Renal cortical epithelial cell (primary cell): ENCODE measurements around the gene ZNF487. TPM values are rescaled to one million over a fixed set of nuclear protein-coding genes. Genes with fewer than 3 reads are reported as not detected.
A peak's percentile ranks its signal among the peaks of the same experiment; 100 is the strongest.
"Not testable (repeated sequence)": the region's sequence is repeated elsewhere in the genome, so short reads cannot be mapped to it uniquely, and the experiment has no call there.

ENCODE experiments used
- DNase-seq: peaks from one replicate; pipeline ENCODE4 v3.0.0-alpha.2; 2011; ENCODE audit warnings: low read depth
- total RNA-seq: library from RNA; depleted of rRNA; stranded (reverse); fragments of >200 nt; gene quantifications from 2 replicates; pipeline ENCODE4 v1.2.3, GENCODE V29; 2014

The ZNF487 gene
- total RNA-seq, 1 donor from 2014 or later: 8.3 TPM

DNA sequence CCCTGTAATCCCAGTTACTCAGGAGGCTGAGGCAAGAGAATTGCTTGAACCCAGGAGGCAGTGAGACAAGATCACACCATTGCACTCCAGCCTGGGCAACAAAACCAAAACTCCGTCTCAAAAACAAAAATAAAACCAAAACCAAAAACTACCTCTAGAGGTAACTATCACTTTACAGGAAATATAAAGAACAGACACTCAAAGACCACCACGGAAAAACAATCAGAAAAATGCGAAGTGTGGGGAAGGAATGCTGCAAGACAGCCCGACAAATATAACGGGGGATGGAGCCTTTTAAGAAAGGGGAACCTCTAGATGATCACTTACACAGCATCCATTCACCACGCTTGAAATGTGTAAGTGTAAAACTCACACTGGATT, 32.2 kb upstream of the ZNF487 start:
- no peak for DNase-seq

DNA sequence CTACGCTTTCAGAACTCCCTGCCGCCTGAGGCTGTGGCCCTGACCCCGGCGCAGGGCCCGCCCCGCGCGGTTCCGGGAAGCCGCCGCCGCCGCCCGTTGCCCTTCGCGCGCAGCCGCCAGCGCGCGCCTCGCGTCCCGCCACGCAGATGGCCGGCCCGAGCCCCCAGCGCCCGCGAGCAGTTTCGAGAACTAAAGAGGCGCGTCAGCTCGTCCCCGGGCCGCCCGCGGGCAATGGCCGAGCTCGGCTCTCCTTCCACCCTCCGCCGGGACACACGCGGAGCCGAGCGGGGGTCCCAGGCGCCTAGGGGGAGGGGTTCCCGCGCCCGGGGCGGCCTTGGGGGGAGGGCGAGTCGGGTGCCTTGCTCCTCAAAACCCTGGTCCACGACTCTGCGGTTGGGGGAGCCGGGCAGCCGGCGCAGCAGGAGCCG, 29.7 kb upstream of the ZNF487 start:
- no peak for DNase-seq

GRCh38 chr10:43407576-43408330, 29.2 kb upstream of the ZNF487 start:
- DNase-seq: peak; percentile 79

DNA sequence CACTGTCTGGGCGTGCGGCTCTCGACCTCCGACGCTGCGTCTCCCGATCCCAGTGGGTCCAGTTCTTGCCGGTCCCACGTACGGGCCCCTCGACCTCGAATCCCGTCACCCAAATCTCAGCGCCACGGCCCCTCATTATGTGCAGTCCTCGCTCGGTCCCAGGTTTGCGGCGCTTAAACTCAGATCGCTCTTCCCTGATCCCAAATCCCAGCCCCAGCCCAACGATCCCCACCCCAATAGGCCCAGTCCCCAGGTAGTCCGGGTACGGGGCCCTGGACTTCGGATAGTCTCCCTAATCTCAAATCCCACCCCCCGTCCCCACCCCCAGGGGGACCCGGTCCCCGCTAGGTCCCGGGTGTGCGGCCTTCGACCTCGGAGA, 28.6 kb upstream of the ZNF487 start:
- DNase-seq: no peak

- peak; percentile 78 for DNase-seq
These were observed 28.1 kb upstream of the ZNF487 start, which contains the start of gene HNRNPF for GRCh38 chr10:43408710-43409384. Gene HNRNPF (minus strand): TSS chr10:43409186. CDS start chr10:43387884, 21,302 bp downstream.

- DNase-seq: no peak
These were observed 27.4 kb upstream of the ZNF487 start for GRCh38 chr10:43409385-43410109.

DNA sequence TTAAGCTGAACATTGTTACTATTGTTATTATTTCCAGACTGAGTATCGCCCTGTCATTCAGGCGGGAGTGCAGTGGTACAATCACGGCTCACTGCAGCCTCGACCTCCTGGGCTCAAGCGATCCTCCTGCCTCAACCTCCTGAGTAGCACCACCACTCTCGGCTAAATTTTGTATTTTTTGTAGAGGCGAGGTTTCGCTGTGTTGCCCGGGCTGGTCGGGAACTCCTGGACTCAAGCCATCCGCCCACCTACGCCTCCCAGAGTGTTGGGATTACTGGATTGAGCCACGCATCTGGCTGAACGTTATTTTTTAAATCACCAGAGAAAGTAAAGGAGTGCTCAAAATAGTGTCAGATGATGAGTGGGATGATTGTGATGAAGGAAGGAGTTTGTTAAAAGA, 26.6 kb upstream of the ZNF487 start:
- no peak for DNase-seq

- DNase-seq: no peak
These were observed 25.4 kb upstream of the ZNF487 start for GRCh38 chr10:43411536-43411935.

GRCh38 chr10:43415544-43415943, 21.4 kb upstream of the ZNF487 start:
- no peak for DNase-seq

DNA sequence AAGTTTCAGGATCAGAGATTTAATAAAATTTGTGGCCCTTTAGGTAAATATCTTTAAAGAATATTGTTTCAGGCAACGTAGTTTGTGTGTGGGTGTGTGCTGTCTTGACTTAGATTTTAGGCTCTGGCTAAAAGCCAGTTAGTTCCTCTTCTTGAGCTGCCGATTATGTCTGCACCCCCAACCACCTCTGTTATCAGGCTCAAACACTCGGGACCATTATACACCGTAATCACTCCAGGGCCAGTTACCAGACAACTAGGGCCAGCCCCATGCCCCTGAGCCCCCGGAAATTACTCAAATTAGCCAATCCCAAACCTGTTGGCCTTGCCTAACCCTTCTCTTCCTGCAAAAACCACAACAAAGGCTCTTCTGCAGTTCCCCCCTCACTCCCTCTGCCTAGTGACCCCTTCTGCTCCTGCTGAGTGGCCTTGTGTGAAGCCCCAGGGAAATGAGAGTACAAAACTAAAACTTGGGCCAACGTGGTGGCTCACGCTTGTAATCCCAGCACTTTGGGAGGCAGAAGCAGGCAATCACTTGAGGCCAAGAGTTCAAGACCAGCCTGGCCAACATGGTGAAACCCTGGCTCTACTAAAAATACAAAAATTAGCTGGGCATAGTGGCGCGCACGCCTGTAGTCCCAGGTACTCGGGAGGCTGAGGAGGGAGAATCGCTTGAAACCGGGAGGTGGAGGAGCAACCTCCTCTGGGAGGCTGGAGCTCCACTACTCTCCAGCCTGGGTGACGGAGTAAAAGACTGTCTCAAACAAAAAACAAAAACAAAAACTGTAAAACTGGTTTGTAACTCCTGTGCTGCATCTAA, 18.8 kb upstream of the ZNF487 start:
- DNase-seq: no peak

GRCh38 chr10:43419997-43420368, 16.9 kb upstream of the ZNF487 start:
- DNase-seq: no peak

DNA sequence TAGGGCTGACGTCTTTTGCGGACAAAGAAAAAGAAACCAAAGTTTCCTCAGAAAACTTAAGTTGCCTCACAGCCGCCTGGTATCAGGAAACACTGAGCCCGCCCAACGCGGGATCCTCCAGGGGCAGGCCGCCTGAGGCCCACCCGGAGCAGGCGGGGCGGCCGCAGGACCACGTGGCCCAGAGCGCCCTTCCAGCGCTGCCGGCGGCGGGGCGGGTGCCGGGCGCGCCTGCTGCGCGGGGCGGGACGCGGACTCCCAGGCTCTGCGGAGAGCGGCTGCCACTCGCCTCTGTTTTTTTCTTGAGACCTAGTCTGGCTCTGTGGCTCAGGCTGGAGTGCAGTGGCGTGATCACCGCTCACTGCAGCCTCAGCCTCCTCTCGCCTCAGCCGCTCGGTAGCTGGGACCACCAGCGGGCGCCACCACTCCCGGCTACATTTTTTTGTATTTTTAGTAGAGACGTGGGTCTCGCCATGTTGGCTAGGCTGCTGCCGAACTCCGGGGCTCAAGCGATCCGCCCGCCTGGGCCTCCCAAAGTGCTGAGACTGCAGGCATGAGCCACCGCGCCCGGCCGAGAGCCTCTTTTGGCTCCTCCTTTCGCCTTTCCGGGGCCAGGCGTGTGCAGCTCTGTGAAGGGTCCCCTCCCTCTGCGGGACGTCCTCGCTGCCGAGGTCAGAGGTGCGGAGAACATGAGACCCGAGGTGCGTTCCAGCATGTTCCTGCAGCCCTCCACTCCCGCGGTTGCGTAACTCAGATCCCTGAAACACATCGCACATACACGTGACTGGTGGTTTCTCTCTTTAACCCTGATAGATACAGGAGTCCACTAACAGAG, 16.3 kb upstream of the ZNF487 start:
- DNase-seq: peak; percentile 61

DNA sequence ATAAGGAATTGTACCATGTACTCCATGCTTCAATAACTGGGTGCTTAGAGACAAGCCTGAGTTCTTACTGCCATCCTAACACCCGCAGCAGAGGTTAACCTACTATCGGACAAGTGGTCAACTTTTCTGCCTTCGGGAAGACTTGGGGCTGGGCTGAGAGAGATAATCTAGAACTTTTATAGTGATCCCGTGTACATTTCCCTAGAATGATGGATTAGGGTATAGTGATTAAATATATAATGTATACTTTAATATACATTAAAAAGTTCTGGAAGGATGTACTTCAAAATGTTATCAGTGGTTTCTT, 15.8 kb upstream of the ZNF487 start:
- no peak for DNase-seq

DNA sequence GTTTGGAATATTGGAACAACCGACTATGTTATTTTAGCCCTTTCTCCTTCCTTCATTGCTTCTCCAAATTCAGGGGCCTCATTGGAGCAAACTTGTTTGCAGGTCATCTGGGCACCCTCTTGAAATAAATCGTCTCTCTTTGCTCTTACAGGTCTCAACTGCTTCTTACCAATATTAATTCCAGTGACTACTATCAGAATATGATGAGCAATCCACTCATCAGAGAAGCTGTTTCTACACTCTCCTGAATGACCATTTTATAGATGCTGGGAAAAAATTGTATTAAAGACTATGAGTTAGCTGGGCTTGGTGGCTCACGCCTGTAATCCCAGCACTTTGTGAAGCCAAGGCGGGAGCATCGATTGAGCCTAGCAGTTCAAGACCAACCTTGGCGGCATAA, 15.4 kb upstream of the ZNF487 start:
- DNase-seq: no peak

GRCh38 chr10:43421944-43422343, 15.0 kb upstream of the ZNF487 start:
- DNase-seq: not testable (repeated sequence)

- peak; percentile 40 for DNase-seq
These were observed 12.5 kb upstream of the ZNF487 start for GRCh38 chr10:43424416-43424815.

- DNase-seq: not testable (repeated sequence)
These were observed 10.4 kb upstream of the ZNF487 start for GRCh38 chr10:43426476-43426875.

DNA sequence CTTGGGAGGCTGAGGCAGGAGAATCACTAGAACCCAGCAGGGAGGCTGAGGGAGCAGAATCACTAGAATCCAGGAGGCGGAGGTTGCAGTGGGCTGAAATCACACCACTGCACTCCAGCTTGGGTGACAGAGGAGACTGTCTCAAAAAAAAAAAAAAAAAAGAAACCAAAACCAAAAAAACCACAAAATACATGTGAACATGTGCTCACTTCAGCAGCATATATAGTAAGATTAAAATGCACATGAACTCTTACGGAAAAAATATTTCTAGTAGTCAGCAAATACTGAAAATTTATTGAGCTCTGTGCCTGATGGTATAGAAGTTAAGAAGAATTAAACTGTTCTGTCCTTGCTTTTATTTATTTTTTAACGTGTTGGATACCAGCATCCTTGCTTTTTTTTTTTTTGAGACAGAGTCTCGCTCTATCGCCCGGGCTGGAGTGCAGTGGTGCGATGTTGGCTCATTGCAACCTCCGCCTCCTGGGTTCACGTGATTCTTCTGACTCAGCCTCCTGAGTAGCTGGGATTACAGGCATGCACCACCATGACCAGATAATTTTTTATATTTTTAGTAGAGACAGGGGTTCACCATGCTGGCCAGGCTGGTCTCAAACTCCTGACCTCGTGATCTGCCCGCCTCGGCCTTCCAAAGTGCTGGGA, 9.6 kb upstream of the ZNF487 start:
- no peak for DNase-seq

DNA sequence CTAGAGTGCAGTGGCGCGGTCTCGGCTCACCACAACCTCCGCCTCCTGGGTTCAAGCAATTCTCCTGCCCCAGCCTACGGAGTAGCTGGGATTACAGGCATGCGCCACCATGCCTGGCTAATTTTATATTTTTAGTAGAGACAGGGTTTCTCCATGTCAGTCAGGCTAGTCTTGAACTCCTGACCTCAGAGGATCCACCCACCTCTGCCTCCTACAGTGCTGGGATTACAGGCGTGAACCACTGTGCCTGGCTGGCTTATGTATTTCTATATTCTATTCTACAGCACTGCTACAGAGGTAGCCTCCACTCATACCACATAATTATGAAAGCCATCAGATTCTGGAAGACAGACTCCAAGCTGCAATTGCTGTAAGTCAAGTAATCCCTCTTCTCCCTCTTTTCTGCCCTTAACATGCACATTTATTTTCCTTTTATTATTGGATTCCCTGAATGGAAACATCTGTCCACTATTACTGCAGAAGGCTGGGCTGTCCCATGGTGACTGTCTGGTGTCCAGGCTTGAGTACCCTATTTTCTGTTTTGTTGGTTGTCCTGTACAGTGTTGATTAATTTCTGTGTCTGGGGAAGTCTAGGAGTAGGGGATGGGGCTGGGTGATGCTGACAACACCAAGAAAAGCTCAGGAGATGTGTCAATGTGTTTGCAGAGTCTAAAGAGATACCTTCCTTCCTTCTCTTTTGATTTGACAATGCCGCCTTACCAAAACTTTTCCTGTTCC, 5.8 kb upstream of the ZNF487 start:
- no peak for DNase-seq
